H1 (cell line): ENCODE measurements around the gene MCAT. TPM values are rescaled to one million over a fixed set of nuclear protein-coding genes. Genes with fewer than 3 reads are reported as not detected.

ENCODE experiments used
- BCL11A ChIP-seq, 2 experiments: IDR thresholded peaks; one replicate each; pipeline ENCODE4 v1.6.1; 2011; ENCODE audit warnings: low read depth in 2 of 2, low read length in 2 of 2, mild to moderate bottlenecking in 2 of 2
- CBX5 ChIP-seq: fragments of 300-800, 300-1000 bp; sonication (generic); IDR thresholded peaks from 2 replicates; pipeline ENCODE4 v1.7.1; 2016; ENCODE audit warnings: antibody characterized with exemption, low read length, low read depth
- CTCF ChIP-seq, 3 experiments: IDR thresholded peaks; 1 replicate in 2 of 3; 2 replicates in 1 of 3; pipeline versions ENCODE4 v1.5.1 to v1.6.1; 2011; ENCODE audit warnings: low read length in 3 of 3, mild to moderate bottlenecking in 3 of 3, inconsistent platforms in 2 of 3, low read depth in 1 of 3, moderate library complexity in 1 of 3; ENCODE audit not compliant: insufficient read depth in 1 of 3; ENCODE audit errors: control extremely low read depth in 1 of 3
- JUN ChIP-seq: IDR thresholded peaks from 2 replicates; pipeline ENCODE4 v1.6.1; 2011; ENCODE audit warnings: low read depth, mild to moderate bottlenecking, improper control_type of control experiment, low read length
- MAFK ChIP-seq: IDR thresholded peaks from 2 replicates; pipeline ENCODE4 v1.6.1; 2012; ENCODE audit warnings: low read depth, mild to moderate bottlenecking, improper control_type of control experiment, low read length
- NRF1 ChIP-seq: IDR thresholded peaks from 2 replicates; pipeline ENCODE4 v1.6.1; 2011; ENCODE audit warnings: mild to moderate bottlenecking, low read depth, low read length, improper control_type of control experiment
- SP1 ChIP-seq: IDR thresholded peaks from 2 replicates; pipeline ENCODE4 v1.6.1; 2011; ENCODE audit warnings: low read depth, low read length
- SP4 ChIP-seq: IDR thresholded peaks from 2 replicates; pipeline ENCODE4 v1.6.1; 2012; ENCODE audit warnings: low read length, inconsistent platforms
- TAF1 ChIP-seq: IDR thresholded peaks from 2 replicates; pipeline ENCODE4 v1.6.1; 2011; ENCODE audit warnings: mild to moderate bottlenecking, low read depth, low read length
- polyA plus RNA-seq, 7 experiments: library from polyadenylated mRNA; depleted of rRNA in 3 of 7; stranded (reverse) in 5 of 7; unstranded in 2 of 7; fragments of >200 nt in 5 of 7; fragments of 200-250 nt in 2 of 7; gene quantifications; 1 replicate in 5 of 7; 2 replicates in 1 of 7; 4 replicates in 1 of 7; pipeline versions ENCODE4 v1.2.1 to v1.2.3, GENCODE V29; 2011 to 2013; ENCODE audit warnings: missing spikeins in 2 of 7, mixed read lengths in 2 of 7
- total RNA-seq: library from RNA; stranded (reverse); fragmentation: NEBNext Ultra II Directional; extraction: Animal tissue kit (Norgen Biotek cat#: 25700); gene quantifications from 2 replicates; pipeline ENCODE4 v1.2.1, GENCODE V29; 2021

The MCAT gene
- total and polyA plus RNA-seq, 2 of the 8 experiments (the other 6 are each of a cell fraction or from before 2014, with no cell fraction given) = 15.8 to 17.4 TPM

DNA sequence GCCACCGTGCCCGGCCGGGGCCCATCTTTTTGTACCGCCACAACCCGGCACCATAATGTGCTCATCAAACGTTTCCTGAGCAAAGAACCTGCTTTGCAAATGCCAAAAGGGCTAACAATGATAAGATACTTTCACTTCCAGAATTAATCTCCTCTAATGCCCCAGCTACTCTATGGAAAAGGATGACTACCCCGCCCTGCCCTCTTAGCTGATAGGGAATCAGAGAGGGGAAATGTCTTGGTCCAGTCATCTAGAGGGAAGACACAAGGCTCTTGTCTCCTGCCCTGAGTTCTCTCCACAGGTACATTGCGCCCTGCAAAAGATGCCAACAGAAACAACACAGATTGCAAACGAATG lies 54.6 kb downstream of the MCAT start (continued):
- TF ChIP-seq CTCF (IDR thresholded peaks at IDR 0.05; ENCODE audit: control extremely low read depth in 1 of 3, insufficient read depth in 1 of 3, low read depth in 1 of 3, low read length in 3 of 3) (no peak), TAF1 (no peak), SP1 (no peak), SP4 (no peak), BCL11A (IDR thresholded peaks at IDR 0.05; ENCODE audit: low read depth in 2 of 2, low read length in 2 of 2) (no peak), CBX5 (no peak), NRF1 (no peak), JUN (no peak), MAFK (no peak)
